Prostate gland (tissue), 2 donors: ENCODE results near the gene KIF15. TPM values are rescaled to one million over a fixed set of nuclear protein-coding genes. Genes with fewer than 3 reads are reported as not detected.
A peak's percentile ranks its signal among the peaks of the same experiment; 100 is the strongest.

Experiments used
- DNase-seq: peaks from one replicate; pipeline ENCODE4 v3.0.0-alpha.2; 2019; ENCODE audit warnings: low spot score
- H3K27ac ChIP-seq, 2 donors: fragments of 200-600 bp; sonication (generic); 2 replicates each; pipeline ENCODE4 v1.5.1; 2017 to 2019
- H3K27me3 ChIP-seq: fragments of 200-600 bp; sonication (generic); replicated peaks from 2 replicates; pipeline ENCODE4 v1.5.1; 2019; ENCODE audit not compliant: insufficient read depth
- H3K36me3 ChIP-seq, 2 donors: fragments of 200-600 bp; sonication (generic); 1 replicate in 1 of 2; 2 replicates in 1 of 2; pipeline versions ENCODE4 v1.5.1 to v1.8.1; 2017 to 2019
- H3K4me1 ChIP-seq: fragments of 200-600 bp; sonication (generic); replicated peaks from 2 replicates; pipeline ENCODE4 v1.5.1; 2019
- H3K4me3 ChIP-seq, 2 donors: fragments of 200-600 bp; sonication (generic); 2 replicates each; pipeline ENCODE4 v1.5.1; 2017 to 2019
- H3K9me3 ChIP-seq: fragments of 200-600 bp; sonication (generic); 2 replicates; pipeline ENCODE4 v1.5.1; 2017
- POLR2A ChIP-seq: fragments of 450-650 bp; IDR thresholded peaks from one replicate; pipeline ENCODE4 v1.6.1; 2016; ENCODE audit warnings: antibody characterized with exemption, mild to moderate bottlenecking
- POLR2AphosphoS5 ChIP-seq: sonication (generic); formaldehyde crosslinking; IDR thresholded peaks from one replicate; pipeline ENCODE4 v1.6.1; 2017; ENCODE audit warnings: antibody characterized with exemption
- WGBS: methylation state at CpG from one replicate; pipeline ENCODE4 v1.1.5; 2018; 5-methylcytosine and 5-hydroxymethylcytosine counted together
- intact Hi-C: fragments of 100-400 bp; cut with DNase I; formaldehyde crosslinking; loops from one replicate; pipeline ENCODE4 v1.14.2; 2022
- total RNA-seq, 2 donors: library from RNA; depleted of rRNA; stranded (reverse); fragments of >200 nt; gene quantifications; one replicate each; pipeline ENCODE4 v1.1.0, GENCODE V29; 2016
- TF ChIP-seq, protein P1 (sequence below), 4 experiments: fragments of 200-600 bp in 2 of 4; fragments of 450-650 bp in 2 of 4; sonication (generic) in 2 of 4; IDR thresholded peaks; 1 replicate in 3 of 4; 2 replicates in 1 of 4; pipeline ENCODE4 v1.5.1; 2016 to 2019; ENCODE audit warnings: antibody characterized with exemption in 4 of 4, mild to moderate bottlenecking in 2 of 4, moderate library complexity in 2 of 4

KIF15 gene
- total RNA-seq, 2 donors from 2014 or later = 0.55 to 4.8 TPM

DNA sequence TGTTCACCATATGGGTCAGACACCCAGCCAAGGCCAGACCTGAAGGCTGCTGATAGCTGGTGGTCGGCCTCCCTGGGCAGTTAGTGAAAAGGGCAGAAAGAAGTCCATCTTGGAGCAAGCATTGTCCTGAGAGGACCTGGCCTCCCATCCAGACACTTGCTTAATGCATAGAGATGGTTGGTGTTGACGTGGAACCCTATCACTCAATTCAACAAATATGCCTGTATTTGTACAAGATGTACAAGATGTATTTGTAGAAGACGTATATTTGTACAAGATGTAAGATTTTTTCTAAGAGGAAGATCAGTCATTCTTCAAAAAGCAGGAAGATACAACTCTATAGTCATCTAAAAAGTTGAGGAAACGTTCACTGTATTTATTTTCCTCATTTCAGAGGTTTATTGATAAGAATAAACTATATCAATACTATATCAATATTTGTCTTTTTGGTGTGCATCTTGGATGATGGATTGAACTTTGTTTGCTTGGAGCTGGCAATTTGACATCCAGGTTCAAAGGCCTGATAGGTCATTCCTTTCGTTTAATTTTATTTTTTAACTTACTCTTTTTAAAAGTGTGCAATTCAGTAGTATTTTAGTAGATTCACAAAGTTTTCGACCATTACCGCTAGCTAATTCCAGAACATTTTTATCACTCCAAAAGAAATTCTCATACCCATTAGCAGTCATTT lies 106.0 kb downstream of the KIF15 start:
- 76% methylated on average over 7 of the region's 7 CpGs for WGBS
- Histone ChIP-seq H3K27me3 (no peaks in the 10 kb centered on the region), H3K4me3 (no peak overlapping the region), H3K36me3 (no peaks in the 10 kb centered on the region), H3K9me3 (no peaks in the 10 kb centered on the region), H3K27ac (no peak overlapping the region), H3K4me1 (peaks cover 17% of the 10 kb centered on the region)
- TF ChIP-seq POLR2AphosphoS5 = no peak
- TF ChIP-seq, protein P1, sequence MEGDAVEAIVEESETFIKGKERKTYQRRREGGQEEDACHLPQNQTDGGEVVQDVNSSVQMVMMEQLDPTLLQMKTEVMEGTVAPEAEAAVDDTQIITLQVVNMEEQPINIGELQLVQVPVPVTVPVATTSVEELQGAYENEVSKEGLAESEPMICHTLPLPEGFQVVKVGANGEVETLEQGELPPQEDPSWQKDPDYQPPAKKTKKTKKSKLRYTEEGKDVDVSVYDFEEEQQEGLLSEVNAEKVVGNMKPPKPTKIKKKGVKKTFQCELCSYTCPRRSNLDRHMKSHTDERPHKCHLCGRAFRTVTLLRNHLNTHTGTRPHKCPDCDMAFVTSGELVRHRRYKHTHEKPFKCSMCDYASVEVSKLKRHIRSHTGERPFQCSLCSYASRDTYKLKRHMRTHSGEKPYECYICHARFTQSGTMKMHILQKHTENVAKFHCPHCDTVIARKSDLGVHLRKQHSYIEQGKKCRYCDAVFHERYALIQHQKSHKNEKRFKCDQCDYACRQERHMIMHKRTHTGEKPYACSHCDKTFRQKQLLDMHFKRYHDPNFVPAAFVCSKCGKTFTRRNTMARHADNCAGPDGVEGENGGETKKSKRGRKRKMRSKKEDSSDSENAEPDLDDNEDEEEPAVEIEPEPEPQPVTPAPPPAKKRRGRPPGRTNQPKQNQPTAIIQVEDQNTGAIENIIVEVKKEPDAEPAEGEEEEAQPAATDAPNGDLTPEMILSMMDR (IDR thresholded peaks at IDR 0.05) = no peak
- TF ChIP-seq POLR2A = no peak
- DNase-seq = no peak
- intact Hi-C loops = loop anchor here (10.0 kb wide), 1 partner anchor 103 kb away; the partner anchor contains the start of genes KIAA1143 and KIF15

DNA sequence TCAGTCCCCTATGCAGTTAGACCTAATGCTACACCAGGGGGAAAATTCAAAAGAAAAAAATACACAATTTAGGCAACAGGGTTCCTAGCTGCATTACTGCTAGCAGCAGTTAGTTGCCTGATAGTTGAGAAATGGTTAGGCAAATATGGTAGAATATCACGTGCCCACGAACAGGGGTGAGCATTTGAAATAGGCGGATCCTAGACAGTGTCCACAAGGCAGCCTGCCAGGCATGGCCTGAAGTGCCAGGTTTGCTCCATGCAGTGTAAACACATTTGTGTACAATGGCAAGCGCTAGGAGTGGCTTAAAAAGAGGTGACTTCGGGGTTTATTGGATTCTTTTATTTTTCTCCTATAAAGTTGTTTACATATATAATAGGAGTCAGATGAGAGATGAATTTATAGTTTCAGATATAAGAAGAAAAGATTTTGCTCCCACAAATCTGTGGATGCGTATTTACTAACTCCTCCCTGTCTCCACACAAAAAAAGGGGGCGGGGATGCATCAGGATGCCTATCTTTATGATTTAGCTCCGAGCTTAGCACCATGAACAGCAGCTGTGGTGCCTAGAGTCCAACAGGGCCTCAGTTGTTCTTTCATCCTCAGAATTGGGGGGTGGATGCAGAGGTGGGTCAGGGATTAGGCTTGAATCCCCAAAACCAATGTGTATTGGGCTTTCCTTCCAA lies 108.9 kb downstream of the KIF15 start:
- Histone ChIP-seq H3K9me3 (no peaks in the 10 kb centered on the region), H3K4me3 (no peak overlapping the region), H3K4me1 (peaks cover 14% of the 10 kb centered on the region), H3K27ac (peak overlapping the region in 1 of 2 donors; percentile 29), H3K36me3 (no peaks in the 10 kb centered on the region), H3K27me3 (no peaks in the 10 kb centered on the region)
- intact Hi-C loops = no loop called here
- TF ChIP-seq POLR2AphosphoS5 = peak; percentile 92
- TF ChIP-seq POLR2A = no peak
- TF ChIP-seq, protein P1 (IDR thresholded peaks at IDR 0.05) = peak in 1 of 4 experiments; percentile 22
- WGBS = 33% methylated on average over 8 of the region's 8 CpGs
- DNase-seq = peak; percentile 96

DNA sequence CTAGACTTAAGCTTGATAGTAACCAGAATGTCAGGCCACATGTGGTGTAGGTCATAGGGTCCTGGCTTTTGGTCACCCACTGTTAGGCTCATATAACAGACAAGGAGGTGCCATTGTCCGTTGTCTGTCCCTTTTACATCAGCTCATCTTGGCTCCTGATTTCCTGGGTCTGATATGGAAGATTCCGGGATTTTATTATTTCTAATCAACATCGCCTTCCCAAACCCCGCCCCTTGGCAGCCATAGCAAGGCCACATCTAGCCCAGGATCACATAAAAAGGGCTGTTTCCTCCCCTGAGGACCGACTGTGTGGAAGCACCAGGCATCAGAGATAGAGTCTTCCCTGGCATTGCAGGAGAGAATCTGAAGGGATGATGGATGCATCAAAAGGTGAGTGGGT lies 112.7 kb downstream of the KIF15 start, which contains the start of gene TGM4:
Gene TGM4, plus strand, starts transcription at position 301 of the 400 bp plus-strand sequence. Its CDS starts 71 bp downstream, at position 372.
- TF ChIP-seq, protein P1 (IDR thresholded peaks at IDR 0.05) = no peak
- no peak for TF ChIP-seq POLR2AphosphoS5
- no peak for TF ChIP-seq POLR2A
- Histone ChIP-seq H3K9me3 (no peaks in the 10 kb centered on the region), H3K27me3 (no peaks in the 10 kb centered on the region), H3K36me3 (no peaks in the 10 kb centered on the region), H3K4me1 (peaks cover 14% of the 10 kb centered on the region), H3K4me3 (no peak within 1 kb of the TSS), H3K27ac (no peak within 1 kb of the TSS)
- intact Hi-C loops = no loop called here
- DNase-seq = no peak
- 82% methylated on average over 5 of the region's 5 CpGs for WGBS

DNA sequence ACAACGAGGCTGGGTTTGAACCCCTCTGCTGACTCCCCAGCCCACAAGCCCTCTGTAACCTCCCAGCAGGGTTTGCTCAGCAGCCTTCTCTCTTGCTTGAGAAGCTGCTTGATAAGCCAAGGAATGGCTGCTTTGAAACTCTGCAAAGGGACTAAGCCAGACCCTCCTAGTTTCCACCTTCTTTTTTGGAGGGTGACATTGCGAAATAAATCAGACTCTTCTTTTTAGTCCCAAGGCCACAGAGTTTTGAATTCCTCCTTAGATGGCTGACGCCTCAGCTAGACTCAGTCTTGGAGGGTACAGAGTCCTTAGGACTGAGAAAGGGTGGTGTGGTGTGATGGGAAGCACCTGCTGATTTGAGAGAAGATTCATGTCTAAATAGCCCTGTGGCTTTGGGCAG lies 114.0 kb downstream of the KIF15 start:
- DNase-seq = no peak
- 72% methylated on average over 3 of the region's 3 CpGs for WGBS
- H3K4me1 ChIP-seq = peaks cover 7% of the 10 kb centered on the region
- no peak overlapping the region for H3K4me3 ChIP-seq
- no peaks in the 10 kb centered on the region for H3K27me3 ChIP-seq
- H3K9me3 ChIP-seq = no peaks in the 10 kb centered on the region
- intact Hi-C loops = no loop called here
- no peak overlapping the region for H3K27ac ChIP-seq
- no peaks in the 10 kb centered on the region for H3K36me3 ChIP-seq
- TF ChIP-seq, protein P1 (IDR thresholded peaks at IDR 0.05) = no peak
- no peak for TF ChIP-seq POLR2A
- TF ChIP-seq POLR2AphosphoS5 = no peak
